Activated naive CD4-positive, alpha-beta T cell (primary cell): ENCODE results near the gene PRDM16.

Source experiments
- DNase-seq, 4 experiments: peaks; one replicate each; lab custom pipeline; 2025; lab: John Stamatoyannopoulos, UW

The PRDM16 gene

DNA sequence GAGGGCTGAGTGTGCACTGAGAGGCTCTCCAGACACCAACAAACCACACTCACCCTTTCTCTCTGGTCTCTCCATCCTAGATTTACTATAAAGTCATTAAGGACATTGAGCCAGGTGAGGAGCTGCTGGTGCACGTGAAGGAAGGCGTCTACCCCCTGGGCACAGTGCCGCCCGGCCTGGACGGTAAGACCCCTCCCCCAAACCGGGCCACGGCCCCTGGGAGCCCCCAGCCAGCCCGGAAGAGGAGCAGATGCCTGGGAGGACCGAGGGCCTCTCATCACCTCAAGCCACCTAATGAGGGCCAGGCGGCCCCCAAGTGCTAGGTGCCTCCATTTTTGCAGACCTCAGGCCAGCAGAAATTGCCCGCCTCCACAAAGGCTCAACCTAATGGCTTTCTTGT, 327.4 kb downstream of the PRDM16 start:
- no peak for DNase-seq

DNA sequence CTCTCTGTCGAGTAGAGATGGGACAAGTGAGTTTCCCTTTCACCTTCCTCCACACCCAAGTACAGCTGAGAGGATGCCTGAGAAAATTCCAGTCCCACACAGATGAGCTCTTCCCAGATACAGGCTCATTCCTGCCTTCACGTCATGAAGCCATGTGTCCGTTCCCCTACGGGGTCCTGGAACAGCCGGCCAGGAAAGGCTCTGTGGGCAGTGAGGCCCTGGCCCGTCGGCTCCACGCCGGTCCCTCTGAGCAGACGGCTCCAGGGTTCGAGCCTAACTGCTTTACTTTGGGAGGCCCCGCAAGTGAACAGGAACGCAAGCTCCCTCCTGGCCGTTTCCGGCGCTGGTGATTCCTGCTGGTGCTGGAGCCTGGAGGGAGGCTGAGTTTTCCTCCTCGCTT, 328.3 kb downstream of the PRDM16 start:
- DNase-seq: no peak

DNA sequence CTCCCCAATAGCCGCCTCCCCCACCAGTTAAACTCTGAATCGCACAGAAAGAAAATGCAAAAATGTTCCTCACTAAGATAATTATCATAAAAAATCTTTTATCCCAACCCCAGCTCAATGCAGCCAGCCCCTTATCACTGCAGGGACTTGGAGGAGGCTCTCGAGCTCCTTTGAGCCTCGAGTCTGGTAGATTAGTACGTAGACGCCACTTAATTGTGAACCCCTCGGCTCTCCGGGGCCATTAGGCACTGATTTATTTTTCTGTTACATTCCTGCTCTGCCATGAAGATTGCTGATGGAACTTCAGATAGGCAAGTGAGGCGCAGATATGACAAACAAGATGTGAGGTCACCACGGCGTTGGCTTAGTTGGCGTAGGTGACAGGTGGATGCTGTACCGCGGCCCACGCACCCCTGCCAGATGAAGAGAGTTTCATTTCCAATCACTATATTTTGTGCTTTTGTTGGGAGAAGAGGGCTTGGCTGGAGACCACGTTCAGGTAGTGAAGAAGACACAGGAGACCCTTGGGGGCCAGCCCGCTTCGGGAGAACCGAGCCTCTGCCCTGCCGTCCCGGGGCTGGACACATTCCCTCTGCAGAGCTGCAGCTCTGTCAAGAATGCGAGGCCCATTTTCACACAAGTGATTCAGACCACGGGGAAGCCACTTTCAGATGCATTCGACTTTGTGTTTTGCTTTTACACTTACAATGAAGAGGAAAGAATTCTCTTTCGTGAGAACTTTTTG, 329.6 kb downstream of the PRDM16 start:
- DNase-seq: no peak

DNA sequence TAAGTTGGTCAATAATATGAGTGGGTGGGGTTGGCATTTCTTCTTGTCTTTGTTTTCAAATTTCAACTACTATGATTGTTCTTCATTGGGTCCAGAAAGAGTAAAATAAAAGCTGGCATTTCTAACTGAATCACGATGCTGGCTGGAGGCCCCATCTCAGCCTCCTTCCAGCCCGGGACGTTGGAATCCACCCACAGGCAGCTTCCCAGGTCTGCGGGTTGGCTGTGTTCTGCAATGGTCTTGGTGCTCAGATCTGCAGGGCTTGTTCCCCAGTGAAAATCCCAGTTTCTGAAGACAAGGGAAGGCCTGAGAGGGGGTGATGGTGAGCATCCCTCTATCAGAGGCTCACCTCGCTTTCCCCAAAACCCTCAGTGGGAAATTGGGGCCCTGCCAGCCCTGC, 330.7 kb downstream of the PRDM16 start:
- no peak for DNase-seq

DNA sequence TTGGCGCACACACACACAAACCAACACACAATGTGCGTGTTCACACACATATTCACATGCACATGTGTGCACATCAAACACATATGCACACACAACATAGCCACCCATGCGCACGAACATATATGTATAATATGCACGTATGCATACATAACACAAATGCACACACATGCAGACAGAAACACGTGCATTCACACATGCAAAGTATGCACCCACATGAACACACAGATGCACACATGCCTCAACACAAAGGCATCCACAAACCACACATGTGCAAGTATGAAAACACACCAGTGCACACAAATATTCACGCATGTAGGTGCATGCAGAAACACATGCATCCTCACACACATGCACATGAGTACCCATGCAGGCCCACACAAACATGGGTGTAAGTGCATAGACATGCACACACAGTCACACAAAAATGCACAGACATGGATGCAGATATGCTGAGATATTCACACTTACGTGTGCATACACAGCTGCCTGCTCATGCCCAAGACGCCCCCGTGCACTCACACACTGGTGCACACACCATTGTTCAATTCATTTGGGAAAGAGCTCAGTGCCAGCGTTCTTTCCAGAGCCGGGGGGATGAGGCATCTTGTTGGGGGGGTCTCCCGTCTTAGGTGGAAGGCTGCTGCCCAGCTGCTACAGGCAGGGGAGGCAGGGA, 332.7 kb downstream of the PRDM16 start:
- no peak for DNase-seq

DNA sequence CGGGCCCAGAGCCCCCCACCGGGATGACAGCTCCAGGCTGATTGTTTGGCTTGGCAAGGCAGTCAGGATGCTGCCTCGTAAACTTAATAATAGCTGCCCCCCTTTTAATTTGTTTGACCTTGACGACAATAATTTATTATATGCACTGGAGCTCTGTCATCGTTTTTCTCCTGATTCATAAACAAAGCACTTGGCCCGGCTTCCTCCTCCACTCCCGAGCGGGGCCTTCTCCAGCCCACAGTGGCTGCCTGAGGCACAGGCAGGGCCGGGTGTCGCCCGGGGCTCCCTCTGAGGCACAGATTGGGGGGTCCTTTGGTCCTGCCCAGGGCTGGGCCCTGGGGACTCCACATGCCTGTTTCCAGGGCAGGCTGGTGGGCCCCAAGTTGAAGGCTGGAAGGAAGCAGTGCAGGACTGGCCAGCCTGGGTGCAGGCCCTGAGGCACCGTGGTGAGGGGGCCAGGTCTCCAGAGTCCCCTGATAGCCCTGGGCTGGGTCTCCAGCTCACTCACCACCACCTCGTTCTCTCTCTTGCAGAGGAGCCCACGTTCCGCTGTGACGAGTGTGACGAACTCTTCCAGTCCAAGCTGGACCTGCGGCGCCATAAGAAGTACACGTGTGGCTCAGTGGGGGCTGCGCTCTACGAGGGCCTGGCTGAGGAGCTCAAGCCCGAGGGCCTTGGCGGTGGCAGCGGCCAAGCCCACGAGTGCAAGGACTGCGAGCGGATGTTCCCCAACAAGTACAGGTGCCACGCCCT, 333.4 kb downstream of the PRDM16 start:
- DNase-seq: no peak

DNA sequence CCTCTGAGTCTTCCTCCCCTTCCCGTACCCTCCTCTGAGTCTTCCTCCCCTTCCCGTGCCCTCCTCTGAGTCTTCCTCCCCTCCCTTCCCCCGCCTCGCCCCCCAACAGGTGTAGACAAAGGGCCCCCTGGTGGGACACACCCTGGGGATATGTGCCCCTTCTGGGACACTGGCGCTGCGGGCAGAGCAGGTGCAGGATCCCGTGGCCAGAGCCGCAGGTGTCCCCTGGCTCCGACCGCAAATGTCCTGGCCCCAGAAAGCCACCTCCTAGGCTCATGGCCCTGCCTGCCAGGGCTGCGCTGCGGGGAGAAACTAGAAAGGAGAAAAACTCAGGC, 334.0 kb downstream of the PRDM16 start:
- no peak for DNase-seq

DNA sequence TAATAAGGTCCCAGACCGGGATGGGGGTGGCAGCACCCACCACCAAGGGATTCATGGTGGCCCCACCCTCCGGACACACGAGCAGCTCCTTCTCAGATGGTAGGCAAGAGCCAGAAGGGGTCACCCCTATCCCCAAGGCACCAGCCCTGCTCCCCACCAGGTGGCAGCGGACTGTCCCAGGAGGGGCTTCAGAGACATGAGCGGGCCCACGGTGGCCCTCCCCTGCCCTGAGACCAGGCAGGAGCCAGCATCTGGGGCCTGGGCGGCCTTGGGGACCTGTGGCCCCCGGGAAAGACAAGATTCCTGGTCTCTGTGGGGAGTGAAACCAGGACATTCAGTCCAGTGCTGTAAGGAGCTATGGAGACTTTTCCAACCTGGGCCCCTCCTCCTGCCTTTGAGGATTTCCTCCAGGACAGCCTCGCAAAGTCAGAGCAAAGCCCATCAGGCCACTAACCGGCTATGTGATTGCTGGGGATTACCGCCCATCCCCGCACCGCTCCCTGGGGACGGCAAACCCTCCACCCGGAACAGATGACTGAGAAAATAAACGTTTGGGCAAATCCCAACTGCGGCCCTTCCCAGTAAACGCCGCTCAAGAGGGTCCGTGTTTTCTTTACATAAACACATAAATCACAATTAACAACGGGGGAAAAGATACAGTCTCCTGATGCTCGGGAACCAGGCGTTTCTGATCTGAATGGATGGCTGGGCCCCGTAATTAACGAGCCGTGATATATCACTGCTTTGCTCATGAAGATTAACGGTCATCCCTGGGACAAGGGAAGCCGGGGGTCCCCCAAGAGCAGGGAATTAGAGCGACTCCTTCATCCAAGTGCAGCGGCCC, 334.6 kb downstream of the PRDM16 start:
- DNase-seq: no peak

DNA sequence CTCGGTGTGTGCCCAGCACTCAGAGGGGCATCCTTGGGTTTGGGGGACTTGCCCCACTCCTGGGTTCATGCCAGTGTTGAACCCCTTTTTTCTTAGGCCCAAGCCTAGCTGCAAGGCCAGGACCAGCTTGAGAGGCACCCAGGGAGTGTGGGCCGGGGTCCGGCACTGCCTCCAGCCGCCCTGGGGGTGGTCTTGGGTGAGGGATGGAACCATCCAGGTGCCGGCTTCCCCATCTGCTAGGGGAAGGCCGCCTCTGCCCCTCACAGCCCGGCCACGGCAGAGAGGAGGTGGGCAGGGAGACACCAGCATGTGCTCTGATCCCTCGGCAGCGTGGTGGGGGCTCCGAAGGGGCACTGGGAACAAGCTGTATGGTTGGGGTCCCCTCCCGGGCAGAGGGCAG, 335.3 kb downstream of the PRDM16 start:
- DNase-seq: no peak

DNA sequence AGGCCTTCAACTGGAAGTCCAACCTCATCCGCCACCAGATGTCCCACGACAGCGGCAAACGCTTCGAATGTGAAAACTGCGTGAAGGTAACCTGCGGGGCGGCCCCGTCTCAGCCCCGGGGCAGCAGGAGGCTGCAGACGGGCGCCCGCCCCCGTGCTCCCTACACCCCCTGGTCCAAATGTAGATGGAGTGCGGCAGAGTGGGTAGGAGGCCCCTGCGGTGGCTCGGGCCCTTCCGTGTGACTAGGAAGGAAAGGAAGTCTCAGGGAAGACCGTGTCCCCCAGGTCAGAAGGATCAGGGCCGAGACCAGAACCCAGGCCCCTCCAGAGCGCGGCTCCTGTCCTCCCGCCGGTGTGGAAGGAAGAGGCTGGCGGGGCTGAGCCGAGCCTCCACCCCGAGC, 335.8 kb downstream of the PRDM16 start:
- no peak for DNase-seq

DNA sequence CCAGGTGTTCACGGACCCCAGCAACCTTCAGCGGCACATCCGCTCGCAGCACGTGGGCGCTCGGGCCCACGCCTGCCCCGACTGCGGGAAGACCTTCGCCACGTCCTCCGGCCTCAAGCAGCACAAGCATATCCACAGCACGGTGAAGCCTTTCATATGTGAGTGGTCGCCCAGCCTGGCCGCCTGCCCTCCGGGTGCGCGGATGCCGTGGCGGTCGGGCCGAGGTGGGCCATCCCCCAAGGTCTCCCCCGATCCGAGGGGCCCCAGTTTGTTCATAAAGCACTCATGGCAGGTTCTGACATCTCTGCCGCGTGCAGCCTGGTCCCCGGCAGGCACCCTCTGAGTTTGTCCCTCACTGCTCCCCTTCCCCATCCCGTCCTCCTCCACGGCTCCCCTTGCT, 336.5 kb downstream of the PRDM16 start:
- no peak for DNase-seq

DNA sequence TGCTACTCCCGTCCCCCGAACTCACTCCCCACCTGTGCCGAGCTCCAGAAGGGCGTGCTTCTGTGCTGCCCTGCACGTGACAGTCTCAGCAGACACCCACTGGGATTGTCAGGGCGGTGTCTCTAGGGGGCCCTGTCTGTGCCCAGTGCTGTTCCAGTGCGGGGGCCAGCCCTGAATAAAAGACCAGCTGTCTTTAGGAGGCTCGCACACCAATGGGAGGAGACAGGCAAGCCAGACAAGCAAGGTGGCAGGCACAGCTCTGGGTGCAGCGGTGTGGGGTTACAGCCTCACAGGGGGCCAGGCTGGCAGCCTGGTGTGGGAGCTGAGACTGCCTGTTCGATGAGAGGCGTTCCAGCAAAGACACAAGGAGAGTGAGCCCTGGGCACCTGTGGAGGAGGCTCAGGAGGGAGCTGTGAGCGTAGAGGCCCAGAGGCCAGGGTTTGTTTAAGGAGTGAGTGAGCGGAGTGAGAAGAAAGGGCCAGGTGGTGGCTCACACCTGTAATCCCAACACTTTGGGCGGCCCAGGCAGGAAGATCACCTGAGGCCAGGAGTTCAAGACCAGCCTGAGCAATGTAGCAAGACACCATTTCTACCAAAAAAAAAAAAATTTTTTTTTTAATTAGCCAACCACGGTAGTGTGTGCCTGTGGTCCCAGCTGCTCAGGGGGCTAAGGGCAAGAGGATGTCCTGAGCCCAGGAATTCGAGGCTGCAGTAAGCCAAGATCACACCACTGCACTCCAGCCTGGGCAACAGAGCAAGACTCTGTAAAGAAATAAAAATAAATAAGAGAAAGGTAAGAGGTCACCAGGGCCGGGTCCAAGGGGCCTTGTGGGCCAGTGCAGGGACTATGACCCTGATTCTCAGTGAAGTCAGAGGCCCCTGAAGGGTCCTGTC, 337.2 kb downstream of the PRDM16 start:
- DNase-seq: no peak

DNA sequence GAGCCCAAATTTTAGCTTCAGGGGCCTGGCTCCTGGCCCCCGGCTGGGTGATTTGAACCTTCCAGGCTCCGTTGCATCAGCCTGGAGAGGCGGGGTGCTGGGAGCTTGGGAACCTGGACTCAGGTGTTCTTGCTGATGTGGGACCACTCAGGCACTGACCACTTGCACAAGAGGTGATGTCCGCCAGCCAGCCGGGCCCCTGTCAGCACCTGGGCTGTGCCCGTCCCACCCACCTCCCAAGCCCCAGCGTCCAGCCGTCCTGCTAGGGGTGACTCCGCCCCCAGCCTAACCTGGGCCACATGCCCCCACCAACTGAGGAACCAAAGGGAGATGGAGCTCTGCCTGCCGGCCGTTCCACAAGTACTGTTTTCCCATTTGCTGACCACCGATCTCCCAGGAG, 338.0 kb downstream of the PRDM16 start:
- no peak for DNase-seq

DNA sequence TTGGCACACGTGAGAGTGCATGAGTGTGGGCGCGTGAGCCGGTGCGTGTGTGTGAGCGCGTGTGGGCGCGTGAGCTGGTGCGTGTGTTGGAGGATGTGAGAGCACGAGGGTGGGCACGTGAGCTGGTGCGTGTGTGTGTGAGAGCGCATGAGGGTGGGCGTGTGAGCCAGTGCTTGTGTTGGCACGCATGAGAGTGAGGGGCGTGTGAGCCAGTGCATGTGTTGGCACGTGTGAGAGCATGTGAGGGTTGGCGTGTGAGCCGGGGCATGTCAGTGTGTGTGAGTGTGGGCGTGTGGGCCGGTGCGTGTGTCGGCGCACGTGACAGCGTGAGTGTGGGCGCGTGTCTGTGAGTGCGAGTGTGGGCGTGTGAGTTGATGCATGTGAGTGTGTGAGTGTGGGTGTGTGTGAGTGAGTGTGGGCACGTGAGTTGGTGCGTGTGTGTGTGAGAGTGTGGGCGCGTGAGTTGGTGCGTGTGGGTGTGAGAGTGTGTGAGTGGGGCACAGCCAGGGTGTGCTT, 339.8 kb downstream of the PRDM16 start:
- no peak for DNase-seq

DNA sequence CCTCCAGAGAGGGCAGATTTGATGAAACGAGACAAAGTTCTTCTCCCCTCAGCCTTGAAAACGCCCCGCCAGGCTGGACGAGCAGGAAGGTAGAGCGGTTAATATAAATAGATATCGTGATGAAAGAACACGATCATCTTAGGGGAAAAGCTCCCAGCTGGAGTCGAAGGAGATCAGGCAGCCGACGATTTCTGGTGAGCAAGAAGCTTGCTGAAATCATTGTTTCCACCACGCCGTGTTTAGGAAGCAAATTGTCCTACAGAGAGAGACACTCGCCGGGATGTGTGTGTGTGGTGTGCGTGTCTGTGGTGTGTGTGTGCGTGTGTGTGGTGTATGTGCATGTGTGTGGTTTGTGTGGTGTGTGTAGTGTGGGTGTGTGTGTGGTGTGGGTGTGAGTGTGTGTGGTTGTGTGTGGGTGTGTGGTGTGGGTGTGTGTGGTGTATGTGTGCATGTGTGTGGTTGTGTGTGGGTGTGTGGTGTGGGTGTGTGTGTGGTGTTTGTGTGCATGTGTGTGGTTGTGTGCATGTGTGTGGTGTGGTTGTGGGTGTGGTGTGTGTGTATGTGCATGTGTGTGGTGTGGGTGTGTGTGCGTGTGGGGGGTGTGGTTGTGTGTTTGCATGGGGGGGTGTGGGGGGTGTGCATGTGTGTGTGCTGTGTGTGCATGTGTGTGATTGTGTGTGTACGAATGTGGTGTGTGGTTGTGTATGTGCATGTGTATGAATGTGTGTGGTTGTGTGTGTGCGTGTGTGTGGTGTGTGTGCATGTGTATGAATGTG, 340.6 kb downstream of the PRDM16 start:
- DNase-seq: no peak

DNA sequence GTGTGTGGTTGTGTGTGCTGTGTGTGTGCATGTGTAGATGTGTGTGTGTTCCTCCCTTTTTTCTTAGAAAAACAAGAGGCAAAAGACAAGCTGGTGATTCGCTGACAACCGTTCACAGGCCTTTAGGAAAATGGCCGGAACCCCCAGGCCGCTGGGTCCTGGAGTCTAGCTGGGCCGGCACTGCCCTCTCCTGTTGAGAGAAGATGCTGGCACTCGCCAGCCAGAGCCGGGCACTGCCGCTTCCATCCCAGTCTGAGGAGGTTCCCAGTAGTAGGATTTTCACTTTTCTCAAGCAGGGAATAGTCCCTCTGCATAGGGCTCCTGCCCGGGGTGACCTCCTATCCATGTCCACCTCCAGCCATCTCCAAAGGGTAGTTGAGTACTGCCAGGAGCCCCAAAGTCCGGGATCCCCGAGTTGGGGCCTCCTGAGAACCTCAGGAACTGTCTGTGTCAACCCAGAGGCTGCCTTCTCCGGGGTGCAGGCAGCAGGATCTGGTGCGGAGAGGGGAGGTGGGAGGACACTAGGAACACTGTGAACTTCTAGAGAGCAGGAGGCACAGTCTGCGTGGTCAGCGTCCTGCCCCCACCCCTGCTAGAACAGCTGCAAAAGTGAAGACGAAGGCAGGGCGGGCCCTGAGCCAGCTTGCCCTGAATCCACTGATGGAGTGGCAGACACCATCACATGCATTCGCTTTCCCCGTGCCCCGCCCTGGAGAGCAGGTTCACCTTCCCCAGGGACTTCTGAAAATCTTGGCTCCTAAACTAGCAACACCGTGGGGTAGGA, 341.3 kb downstream of the PRDM16 start:
- no peak for DNase-seq

DNA sequence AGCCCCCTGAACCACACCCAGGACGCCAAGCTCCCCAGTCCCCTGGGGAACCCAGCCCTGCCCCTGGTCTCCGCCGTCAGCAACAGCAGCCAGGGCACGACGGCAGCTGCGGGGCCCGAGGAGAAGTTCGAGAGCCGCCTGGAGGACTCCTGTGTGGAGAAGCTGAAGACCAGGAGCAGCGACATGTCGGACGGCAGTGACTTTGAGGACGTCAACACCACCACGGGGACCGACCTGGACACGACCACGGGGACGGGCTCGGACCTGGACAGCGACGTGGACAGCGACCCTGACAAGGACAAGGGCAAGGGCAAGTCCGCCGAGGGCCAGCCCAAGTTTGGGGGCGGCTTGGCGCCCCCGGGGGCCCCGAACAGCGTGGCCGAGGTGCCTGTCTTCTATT, 342.8 kb downstream of the PRDM16 start:
- no peak for DNase-seq

DNA sequence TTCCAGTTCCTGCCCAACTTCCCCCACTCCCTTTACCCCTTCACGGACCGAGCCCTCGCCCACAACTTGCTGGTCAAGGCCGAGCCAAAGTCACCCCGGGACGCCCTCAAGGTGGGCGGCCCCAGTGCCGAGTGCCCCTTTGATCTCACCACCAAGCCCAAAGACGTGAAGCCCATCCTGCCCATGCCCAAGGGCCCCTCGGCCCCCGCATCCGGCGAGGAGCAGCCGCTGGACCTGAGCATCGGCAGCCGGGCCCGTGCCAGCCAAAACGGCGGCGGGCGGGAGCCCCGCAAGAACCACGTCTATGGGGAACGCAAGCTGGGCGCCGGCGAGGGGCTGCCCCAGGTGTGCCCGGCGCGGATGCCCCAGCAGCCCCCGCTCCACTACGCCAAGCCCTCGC, 343.4 kb downstream of the PRDM16 start:
- no peak for DNase-seq

DNA sequence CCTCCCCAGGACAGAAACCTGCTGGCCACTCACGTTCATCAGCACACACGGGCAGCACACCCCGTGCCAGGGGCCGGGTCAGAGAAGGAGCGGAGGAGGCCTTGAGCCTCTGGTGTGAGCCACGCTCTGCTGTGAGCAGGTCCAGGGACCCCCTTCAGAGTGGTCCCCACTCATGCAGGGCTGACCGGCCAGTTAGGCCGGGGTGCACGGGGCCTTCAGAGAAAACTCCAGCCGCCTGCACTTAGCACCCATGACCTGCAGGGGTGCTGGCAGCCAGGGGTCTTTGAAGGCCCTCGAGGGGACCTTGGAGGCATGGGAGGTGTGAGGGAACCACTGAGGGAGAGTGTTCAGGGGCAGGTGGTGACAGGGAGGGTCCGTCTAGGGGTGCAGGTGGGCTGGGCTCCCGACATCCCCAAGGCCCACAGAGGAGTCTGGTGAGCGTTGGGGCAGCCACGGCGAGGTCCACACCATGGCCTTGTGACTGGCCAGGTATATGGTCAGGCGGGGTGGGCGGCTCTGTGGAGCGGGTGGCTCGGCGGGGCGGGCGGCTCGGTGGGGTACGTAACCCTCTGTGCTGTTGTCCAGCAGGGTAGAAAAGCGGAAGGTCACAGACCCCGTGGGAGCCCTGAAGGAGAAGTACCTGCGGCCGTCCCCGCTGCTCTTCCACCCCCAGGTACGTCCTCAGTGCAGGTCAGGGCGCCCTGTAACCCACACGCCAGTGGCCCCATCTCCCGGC, 345.1 kb downstream of the PRDM16 start:
- no peak for DNase-seq
